HG03280 (cell line): ENCODE data around the gene DROSHA.

Source experiments
- ATAC-seq: cut with Tn5 transposase; IDR thresholded peaks from one replicate; pipeline ENCODE4 v1.9.1; 2021; ENCODE audit warnings: mild to moderate bottlenecking, moderate library complexity; ENCODE audit not compliant: unreplicated experiment

Gene DROSHA

DNA sequence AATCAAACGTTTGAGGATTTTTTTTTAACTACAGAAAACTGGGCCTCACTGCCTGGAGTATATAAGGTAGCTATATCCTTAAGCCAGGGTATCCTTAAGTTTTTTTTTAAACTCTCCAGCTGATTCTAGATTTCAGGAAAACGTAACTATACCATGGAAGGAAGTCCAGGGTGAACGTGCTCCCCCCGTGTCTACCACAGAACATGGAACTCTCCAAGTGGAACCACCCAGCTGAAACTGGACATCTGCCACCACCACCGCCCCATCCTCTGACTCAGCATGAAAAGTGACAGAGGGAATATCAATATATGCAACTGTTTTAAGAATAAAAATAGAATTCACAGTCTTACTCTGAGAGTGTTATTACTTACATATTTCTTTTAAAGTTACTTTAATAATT lies 61.3 kb downstream of the DROSHA start:
- ATAC-seq, result no peak

- ATAC-seq, result no peak
These were observed 62.0 kb downstream of the DROSHA start for GRCh38 chr5:31469886-31470285.

GRCh38 chr5:31469466-31469865 lies 62.4 kb downstream of the DROSHA start:
- no peak for ATAC-seq

- ATAC-seq, result no peak
These were observed 66.6 kb downstream of the DROSHA start for GRCh38 chr5:31465291-31465690.

DNA sequence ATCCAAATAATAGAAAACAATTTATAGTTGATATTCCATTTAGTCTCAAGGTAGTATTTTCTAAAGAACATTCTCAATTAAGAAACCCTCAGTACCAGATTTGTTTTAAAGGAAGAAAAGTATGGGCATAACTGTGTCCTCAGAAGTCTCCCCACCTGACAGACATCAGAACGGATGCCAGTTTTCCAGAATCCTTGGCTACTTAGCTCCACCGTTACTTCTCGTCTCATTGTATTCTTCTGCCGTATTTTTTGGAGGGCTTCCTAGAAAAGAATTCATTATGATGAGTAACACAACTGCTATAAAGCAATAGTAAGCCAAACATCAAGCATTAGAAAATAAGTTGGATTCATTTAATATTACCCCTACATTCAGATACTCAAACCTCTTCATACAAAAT lies 67.8 kb downstream of the DROSHA start:
- ATAC-seq, result no peak

DNA sequence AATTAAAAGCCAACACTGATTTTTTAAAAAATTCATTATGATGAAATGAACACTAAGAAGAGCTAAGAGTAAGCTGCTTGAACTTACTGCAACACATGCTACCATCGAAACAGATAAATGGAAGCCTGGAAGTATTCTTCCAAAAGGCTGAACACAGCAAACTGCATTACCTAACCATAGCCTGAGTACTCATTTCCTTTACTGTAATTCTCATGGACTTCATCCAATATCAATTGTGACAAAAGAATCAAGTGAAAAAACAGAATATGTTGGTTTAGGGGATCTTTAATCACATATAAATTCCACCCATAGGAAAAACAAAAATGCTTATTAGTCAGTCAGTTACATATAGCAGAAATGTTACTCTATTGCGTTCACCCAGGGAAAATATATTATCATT lies 68.5 kb downstream of the DROSHA start:
- no peak for ATAC-seq

GRCh38 chr5:31459594-31459993 lies 72.3 kb downstream of the DROSHA start:
- ATAC-seq, result no peak

DNA sequence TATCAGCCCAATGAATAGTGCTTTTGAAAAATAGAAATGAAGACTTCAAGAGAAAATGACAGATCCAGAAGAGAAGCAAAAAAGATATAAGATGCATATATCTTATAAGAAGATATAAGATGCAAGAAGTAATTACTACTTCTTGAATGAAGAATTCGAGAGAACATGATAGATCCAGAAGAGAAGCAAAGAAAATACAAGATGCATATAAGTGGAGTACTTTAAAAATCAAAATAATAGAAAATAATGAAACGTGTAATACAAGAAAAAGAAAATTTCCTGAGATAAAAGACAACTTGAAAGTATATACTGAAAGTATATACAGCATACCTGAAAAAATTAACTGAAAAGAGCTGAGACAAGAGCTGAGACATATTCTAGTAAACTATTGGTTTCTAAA lies 76.7 kb downstream of the DROSHA start:
- ATAC-seq, result no peak

GRCh38 chr5:31453522-31453921 lies 78.4 kb downstream of the DROSHA start:
- no peak for ATAC-seq

- no peak for ATAC-seq
These were observed 79.6 kb downstream of the DROSHA start for GRCh38 chr5:31452314-31452713.

DNA sequence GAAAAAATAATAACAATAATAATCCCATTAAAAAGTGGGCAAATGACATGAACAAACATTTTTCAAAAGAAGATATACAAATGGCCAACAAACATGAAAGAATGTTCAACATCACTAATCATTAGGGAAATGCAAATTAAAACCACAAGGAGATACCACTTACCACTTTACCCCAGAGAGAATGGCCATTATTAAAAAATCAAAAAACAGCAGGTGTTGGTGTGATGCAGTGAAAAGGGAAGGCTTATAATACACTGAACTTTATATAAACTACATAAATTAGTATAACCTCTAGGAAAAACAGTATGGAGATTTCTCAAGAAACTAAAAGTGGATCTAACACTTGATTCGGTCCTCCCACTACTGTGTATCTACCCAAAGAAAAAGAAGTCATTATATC lies 81.9 kb downstream of the DROSHA start:
- ATAC-seq, result no peak

GRCh38 chr5:31449174-31449573 lies 82.7 kb downstream of the DROSHA start:
- no peak for ATAC-seq

DNA sequence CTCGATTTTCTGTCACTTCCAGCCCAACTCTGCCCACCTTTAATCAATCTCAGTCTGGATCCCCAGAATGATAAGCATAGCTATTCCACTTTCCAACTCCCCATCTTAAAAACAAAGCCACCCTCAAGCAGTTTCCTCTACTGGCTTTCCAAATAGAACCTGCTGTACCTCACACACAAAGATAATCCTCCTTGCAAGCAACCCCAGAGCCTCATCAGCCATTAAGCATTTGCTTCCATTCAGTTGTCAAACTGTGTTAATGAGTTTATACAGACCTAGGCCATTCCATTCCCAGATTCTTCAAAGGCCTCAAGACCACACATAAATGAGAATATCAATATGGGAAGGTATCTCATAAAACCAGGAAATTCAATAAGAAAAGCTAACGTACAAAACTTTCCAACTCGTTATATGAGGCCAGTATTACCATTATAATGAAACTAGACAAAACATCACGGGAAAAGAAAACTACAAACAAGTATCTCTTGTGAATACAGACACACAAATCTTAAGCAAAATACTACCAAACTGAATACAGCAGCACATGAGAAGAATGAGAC lies 86.8 kb downstream of the DROSHA start:
- ATAC-seq, result no peak

DNA sequence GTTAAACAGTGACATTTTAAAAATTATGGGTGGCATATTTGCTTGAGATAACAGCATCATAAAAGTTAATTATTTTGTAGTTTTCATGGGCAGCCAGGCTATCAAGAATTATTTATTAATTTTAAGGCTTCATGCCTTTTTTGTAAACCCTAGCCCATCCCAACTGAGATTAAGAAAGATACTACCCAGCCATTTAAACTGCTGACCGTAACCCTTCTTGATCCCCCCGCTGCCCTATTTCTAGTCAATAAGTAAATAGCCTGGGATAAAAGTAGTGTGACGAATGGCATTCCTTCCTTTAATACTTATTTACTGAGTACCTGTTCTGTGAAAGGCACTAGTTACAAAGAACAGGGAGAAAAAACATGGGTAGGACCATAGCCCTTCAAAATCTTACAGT lies 88.3 kb downstream of the DROSHA start:
- no peak for ATAC-seq

DNA sequence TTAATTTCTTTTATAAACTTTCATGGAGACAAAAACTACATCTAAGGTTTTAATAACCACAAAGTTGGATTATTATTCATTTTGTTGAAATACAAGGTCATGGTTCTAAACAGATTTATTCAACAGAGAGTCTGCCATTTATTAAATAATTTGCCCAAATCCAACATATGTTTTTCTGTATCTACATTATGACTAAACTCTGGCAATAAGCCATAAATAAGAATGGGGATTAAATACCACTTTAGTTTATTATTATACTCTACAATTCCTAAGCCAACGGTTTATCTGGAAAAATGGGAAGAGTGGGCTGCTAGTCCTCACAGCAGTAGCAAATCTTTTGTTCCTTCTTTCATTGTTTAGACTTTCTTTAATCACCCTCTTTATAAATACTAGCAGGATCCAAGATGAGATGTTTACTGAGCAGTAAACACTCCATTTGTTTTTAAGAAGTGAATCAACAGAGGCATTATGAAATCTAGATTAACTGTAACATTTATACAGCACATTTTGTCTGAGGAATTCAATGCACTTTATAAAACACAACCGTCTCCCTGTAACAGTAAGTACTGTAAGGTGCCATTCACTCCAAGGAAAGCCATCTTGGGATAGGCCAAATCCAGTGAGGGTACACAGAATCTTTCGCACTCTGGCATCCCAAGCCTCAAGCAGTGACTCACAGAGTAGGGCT lies 89.7 kb downstream of the DROSHA start:
- ATAC-seq, result no peak

DNA sequence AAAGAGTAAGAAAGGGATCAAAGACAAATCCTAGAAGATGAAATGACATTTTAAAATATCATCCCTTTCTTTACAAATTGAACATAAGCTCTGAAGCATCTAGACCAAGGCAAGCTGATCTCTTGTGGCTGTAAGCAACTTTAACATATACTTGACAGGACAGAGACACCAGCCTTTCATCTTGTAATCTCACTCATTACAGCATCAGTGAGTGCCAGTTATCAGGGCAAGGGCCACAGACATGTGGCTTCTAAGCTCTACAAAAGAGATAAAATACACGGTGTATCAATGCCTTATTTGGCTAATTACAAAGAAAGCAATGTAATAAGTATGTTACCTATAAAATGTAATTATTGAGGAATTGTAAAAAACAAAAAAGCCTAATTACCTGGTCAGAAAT lies 95.0 kb downstream of the DROSHA start:
- ATAC-seq, result no peak

GRCh38 chr5:31435730-31436129 lies 96.2 kb downstream of the DROSHA start:
- no peak for ATAC-seq

DNA sequence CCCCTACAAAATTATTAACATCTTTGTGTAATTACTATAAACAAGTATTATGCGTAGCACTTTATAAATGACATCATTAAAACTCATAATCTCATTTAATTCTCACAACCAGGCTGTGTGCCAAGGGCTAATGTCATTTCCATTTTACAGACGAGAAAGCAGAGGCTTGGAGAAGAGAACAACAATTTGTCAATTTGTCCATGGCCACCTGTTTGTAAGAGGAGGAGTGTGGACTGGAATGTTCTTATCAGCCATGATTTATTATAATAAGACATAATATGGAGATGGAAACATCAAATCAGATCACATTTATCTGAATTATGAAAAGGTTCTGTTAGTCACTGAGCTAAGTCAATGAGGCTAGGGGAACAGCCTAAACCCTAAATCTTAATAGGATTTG lies 97.0 kb downstream of the DROSHA start:
- no peak for ATAC-seq

DNA sequence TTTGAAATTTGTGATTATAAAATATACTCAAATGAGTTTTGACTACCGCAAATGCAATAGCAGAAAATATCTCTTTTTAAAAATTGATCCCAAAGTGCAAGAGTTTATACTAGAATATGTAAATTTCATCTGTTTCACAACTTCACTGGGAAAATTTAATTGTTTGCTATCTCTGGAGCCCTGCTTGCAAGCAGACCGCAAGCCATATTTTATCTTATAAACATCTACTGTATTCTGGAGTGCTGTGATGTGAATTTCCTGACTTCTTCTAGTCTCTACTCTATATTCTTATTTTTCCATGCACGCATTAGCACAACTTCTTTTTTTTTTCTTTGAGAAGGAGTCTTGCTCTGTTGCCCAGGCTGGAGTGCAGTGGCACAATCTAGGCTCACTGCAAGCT lies 98.7 kb downstream of the DROSHA start:
- ATAC-seq, result no peak

DNA sequence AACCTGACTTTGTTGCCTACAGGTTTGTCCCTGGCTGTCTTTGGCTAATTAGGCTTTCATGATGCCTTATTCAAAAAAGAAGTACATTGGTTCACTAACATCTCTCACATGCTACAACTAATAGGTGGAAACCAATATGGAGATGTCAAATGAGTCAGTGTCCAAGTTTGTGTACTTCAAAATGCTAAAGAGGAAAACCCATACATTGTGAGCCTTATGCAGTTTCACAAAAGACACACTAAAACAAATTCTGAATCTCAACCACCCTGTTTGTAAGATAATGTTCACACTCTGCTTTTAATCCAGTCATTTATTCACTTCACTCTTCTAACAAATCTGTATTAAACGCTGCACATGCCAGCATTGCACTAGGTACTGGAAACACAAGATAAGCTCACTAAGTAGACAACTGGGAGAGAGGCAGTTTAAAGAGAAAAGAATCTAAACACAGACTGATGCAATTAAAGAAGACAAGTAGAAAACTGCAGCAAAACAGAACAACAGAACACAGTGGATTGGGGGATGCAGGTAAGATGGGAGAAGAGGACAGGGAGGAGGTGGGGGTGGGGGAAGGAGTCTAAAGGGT lies 104.1 kb downstream of the DROSHA start:
- ATAC-seq, result no peak

DNA sequence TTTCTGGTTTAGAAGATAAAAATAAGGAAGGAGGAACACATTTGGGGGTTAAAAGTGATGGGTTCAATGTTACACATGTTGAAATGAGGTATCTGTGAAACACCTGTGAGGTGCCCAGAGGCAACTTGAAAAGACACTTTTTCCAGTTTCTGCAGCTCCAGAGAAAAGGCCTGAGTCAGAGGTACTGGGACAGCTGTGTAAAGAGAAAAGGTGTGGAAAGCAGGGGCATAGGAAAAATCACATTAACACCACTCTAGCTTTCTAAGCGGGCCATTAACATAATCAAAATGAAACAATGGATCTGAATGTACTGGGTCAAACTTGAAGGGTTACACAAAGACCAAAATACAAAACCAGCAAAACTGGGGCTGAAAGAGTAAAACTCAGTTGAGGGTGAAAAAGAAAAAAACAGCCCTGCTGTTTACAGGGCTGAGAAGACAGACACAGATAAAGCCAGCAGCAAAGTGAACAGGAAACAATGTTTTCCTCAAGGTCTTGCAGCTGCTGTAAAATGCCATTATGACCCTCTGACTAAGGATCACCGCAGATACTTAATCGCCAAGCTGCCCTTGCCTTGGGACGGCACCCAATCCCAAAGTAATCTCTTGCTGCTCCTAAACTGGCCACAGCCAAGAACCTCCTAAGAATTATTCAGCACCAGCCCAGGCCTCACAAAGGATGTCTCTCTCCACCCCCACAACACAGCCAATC lies 104.7 kb downstream of the DROSHA start:
- no peak for ATAC-seq
